ENCODE measurements around the gene TTLL11.

TTLL11 gene

GRCh38 chr9:121773954-121774714 is 319.0 kb downstream of the TTLL11 start:
- DNase-seq (ENCODE audit: low spot score): no peak

GRCh38 chr9:121773286-121773953 is 319.7 kb downstream of the TTLL11 start:
- DNase-seq (ENCODE audit: low spot score): no peak

- no peak for DNase-seq (ENCODE audit: low spot score)
Measured at GRCh38 chr9:121772600-121773285, 320.4 kb downstream of the TTLL11 start.

Data from AG08396 (cell line).